ENCODE data around the gene FTO. TPM values are rescaled to one million over a fixed set of nuclear protein-coding genes. Genes with fewer than 3 reads are reported as not detected.

FTO gene
- total RNA-seq, 4 donors from 2014 or later = 102 to 138 (median 130) TPM

DNA sequence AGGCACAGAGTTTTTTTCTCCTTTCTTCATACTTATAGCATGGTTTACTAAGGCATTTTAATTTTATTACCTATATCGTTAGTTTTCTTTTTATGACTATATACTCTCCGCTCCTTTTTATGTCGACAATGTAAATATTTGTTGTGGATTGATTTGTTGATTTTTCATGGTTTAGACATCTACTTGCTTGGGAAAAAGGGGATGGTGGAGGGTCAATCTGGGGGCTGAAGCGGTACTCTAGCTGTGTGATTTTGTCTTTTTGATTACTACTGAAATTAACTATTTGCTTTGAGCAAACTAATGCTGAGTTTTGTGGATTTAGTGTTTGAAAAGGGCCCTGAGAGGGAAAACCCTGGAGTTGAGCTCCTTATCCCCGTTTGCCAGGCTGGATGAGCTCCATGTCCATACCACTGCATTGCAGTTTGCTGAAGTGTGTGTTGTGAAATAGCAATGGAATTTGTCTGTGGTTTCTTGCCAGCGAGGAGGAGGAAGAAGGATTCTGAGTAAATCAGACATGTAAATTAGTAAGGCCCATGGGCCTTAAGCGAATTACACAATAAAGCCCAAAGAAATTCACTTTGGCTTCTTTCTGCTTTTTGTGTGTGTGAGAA is 72.0 kb downstream of the FTO start:
- WGBS, 2 donors (ENCODE audit: low coverage in 1 of 2) = 37 to 51% methylated on average over 5 to 7 of the region's 7 CpGs
- peak overlapping the region in 3 of 4 donors; percentile 23 to 35 (median 25) for H3K27ac ChIP-seq
- no peak overlapping the region for H3K4me3 ChIP-seq
- H3K36me3 ChIP-seq = no peaks in the 10 kb centered on the region
- no peaks in the 10 kb centered on the region for H3K9me3 ChIP-seq
- peaks cover 13 to 69% (median 22%) of the 10 kb centered on the region in 3 donors for H3K4me1 ChIP-seq
- peak; percentile 64 for TF ChIP-seq POLR2AphosphoS5 (IDR thresholded peaks at IDR 0.05)
- TF ChIP-seq, protein P1, sequence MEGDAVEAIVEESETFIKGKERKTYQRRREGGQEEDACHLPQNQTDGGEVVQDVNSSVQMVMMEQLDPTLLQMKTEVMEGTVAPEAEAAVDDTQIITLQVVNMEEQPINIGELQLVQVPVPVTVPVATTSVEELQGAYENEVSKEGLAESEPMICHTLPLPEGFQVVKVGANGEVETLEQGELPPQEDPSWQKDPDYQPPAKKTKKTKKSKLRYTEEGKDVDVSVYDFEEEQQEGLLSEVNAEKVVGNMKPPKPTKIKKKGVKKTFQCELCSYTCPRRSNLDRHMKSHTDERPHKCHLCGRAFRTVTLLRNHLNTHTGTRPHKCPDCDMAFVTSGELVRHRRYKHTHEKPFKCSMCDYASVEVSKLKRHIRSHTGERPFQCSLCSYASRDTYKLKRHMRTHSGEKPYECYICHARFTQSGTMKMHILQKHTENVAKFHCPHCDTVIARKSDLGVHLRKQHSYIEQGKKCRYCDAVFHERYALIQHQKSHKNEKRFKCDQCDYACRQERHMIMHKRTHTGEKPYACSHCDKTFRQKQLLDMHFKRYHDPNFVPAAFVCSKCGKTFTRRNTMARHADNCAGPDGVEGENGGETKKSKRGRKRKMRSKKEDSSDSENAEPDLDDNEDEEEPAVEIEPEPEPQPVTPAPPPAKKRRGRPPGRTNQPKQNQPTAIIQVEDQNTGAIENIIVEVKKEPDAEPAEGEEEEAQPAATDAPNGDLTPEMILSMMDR (IDR thresholded peaks at IDR 0.05) = no peak
- ATAC-seq = peak; percentile 84
- H3K27me3 ChIP-seq = no peaks in the 10 kb centered on the region

GRCh38 chr16:53779186-53779585 is 75.2 kb downstream of the FTO start:
- WGBS, 2 donors (ENCODE audit: low coverage in 1 of 2) = 91% methylated on average over 3 of the region's 3 CpGs
- TF ChIP-seq POLR2AphosphoS5 (IDR thresholded peaks at IDR 0.05) = no peak
- TF ChIP-seq, protein P1 (IDR thresholded peaks at IDR 0.05) = no peak
- TF ChIP-seq EP300 (IDR thresholded peaks at IDR 0.05) = no peak
- no peak for TF ChIP-seq POLR2A (IDR thresholded peaks at IDR 0.05)
- Histone ChIP-seq H3K9me3 (no peaks in the 10 kb centered on the region), H3K36me3 (no peaks in the 10 kb centered on the region), H3K27ac (no peak overlapping the region), H3K27me3 (no peaks in the 10 kb centered on the region), H3K4me1 (peaks cover 8 to 54% (median 16%) of the 10 kb centered on the region in 3 donors), H3K4me3 (no peak overlapping the region)
- ATAC-seq = no peak

DNA sequence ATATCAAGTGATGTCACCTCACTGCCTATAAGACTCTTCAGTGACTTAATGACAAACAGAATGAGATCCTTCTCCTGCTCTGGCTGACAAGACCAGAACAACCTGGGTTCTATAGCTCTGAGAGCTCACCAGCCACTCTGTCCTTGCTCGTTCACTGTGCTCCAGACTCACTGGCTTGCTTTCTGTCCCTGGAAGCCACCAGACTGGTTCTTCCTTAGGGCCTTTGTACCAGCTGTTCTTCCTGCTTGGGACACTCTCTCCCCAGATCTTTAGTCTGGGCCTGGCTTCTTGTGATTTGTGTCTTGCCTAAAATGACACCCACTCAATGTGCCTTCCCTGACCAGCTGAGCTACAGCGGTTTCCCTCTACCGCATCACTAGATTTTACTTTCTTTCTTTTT is 76.1 kb downstream of the FTO start:
- ATAC-seq = no peak
- WGBS, 2 donors (ENCODE audit: low coverage in 1 of 2) = 97 to 100% methylated on average over 1 to 3 of the region's 3 CpGs
- H3K36me3 ChIP-seq = no peaks in the 10 kb centered on the region
- H3K9me3 ChIP-seq = no peaks in the 10 kb centered on the region
- TF ChIP-seq POLR2AphosphoS5 (IDR thresholded peaks at IDR 0.05) (no peak), EP300 (IDR thresholded peaks at IDR 0.05) (no peak), POLR2A (IDR thresholded peaks at IDR 0.05) (no peak)
- TF ChIP-seq, protein P1 (IDR thresholded peaks at IDR 0.05) = no peak
- H3K4me1 ChIP-seq = peaks cover 8 to 48% (median 11%) of the 10 kb centered on the region in 3 donors
- H3K4me3 ChIP-seq = no peak overlapping the region
- H3K27me3 ChIP-seq = no peaks in the 10 kb centered on the region
- H3K27ac ChIP-seq = no peak overlapping the region

- TF ChIP-seq, protein P1 (IDR thresholded peaks at IDR 0.05) = no peak
- TF ChIP-seq POLR2AphosphoS5 (IDR thresholded peaks at IDR 0.05) (no peak), POLR2A (IDR thresholded peaks at IDR 0.05) (no peak), EP300 (IDR thresholded peaks at IDR 0.05) (no peak)
- Histone ChIP-seq H3K36me3 (no peaks in the 10 kb centered on the region), H3K27ac (no peak overlapping the region), H3K4me3 (no peak overlapping the region), H3K27me3 (no peaks in the 10 kb centered on the region), H3K9me3 (no peaks in the 10 kb centered on the region), H3K4me1 (peaks cover under 1 to 37% (median 5%) of the 10 kb centered on the region in 3 donors)
- WGBS, 2 donors (ENCODE audit: low coverage in 1 of 2) = 100% methylated on average over 1 of the region's 1 CpG
- ATAC-seq = no peak
Measured at GRCh38 chr16:53781023-53781605, 77.2 kb downstream of the FTO start.

GRCh38 chr16:53782148-53782547 is 78.2 kb downstream of the FTO start:
- Histone ChIP-seq H3K36me3 (no peaks in the 10 kb centered on the region), H3K27ac (no peak overlapping the region), H3K9me3 (no peaks in the 10 kb centered on the region), H3K4me1 (peaks cover 0 to 30% (median 0%) of the 10 kb centered on the region in 3 donors), H3K27me3 (no peaks in the 10 kb centered on the region), H3K4me3 (no peak overlapping the region)
- no peak for ATAC-seq
- WGBS, 2 donors (ENCODE audit: low coverage in 1 of 2) = 83 to 95% methylated on average over 3 of the region's 3 CpGs
- no peak for TF ChIP-seq EP300 (IDR thresholded peaks at IDR 0.05)
- TF ChIP-seq, protein P1 (IDR thresholded peaks at IDR 0.05) = no peak
- no peak for TF ChIP-seq POLR2AphosphoS5 (IDR thresholded peaks at IDR 0.05)
- no peak for TF ChIP-seq POLR2A (IDR thresholded peaks at IDR 0.05)
